Skeletal muscle cell (primary cell): ENCODE results near the gene TNIP3.
A peak's percentile ranks its signal among the peaks of the same experiment; 100 is the strongest.
"Not testable (repeated sequence)": the region's sequence is repeated elsewhere in the genome, so short reads cannot be mapped to it uniquely, and the experiment has no call there.

Experiments used
- DNase-seq: peaks from one replicate; pipeline ENCODE4 v3.0.0-alpha.2; 2010; ENCODE audit warnings: low read depth
- H3K4me3 ChIP-seq: 2 replicates; pipeline ENCODE4 v1.5.1; 2011; ENCODE audit warnings: low read depth, mild to moderate bottlenecking, control low read depth, low read length, moderate library complexity

TNIP3 gene

GRCh38 chr4:121181493-121181892, 17.4 kb upstream of the TNIP3 start:
- H3K4me3 ChIP-seq = no peak overlapping the region
- DNase-seq = no peak

- no peak overlapping the region for H3K4me3 ChIP-seq
- DNase-seq = no peak
These were observed 16.4 kb upstream of the TNIP3 start for GRCh38 chr4:121180558-121180957.

GRCh38 chr4:121177246-121178137, 13.4 kb upstream of the TNIP3 start:
- no peak overlapping the region for H3K4me3 ChIP-seq
- DNase-seq = no peak

- no peak overlapping the region for H3K4me3 ChIP-seq
- no peak for DNase-seq
These were observed 12.2 kb upstream of the TNIP3 start for GRCh38 chr4:121176082-121176934.

- not testable (repeated sequence) for H3K4me3 ChIP-seq, DNase-seq
These were observed 7.4 kb upstream of the TNIP3 start for GRCh38 chr4:121171477-121171876.

GRCh38 chr4:121168446-121169281, 4.5 kb upstream of the TNIP3 start:
- no peak for DNase-seq

GRCh38 chr4:121166976-121167375, 2.9 kb upstream of the TNIP3 start:
- H3K4me3 ChIP-seq = no peak overlapping the region
- no peak for DNase-seq

More at GRCh38 chr4:121168446-121169281, 4.5 kb upstream of the TNIP3 start:
- H3K4me3 ChIP-seq = no peak overlapping the region

GRCh38 chr4:121165206-121165605, 1.1 kb upstream of the TNIP3 start:
- H3K4me3 ChIP-seq = no peak overlapping the region
- DNase-seq = no peak

GRCh38 chr4:121156822-121157769, 7.0 kb downstream of the TNIP3 start:
- no peak for DNase-seq
- H3K4me3 ChIP-seq = peak overlapping the region; percentile 53

- DNase-seq = peak; percentile 73
- peak overlapping the region; percentile 53 for H3K4me3 ChIP-seq
These were observed 8.2 kb downstream of the TNIP3 start for GRCh38 chr4:121155893-121156292.

- H3K4me3 ChIP-seq = no peak overlapping the region
- no peak for DNase-seq
These were observed 10.0 kb downstream of the TNIP3 start for GRCh38 chr4:121154103-121154515.

- no peak overlapping the region for H3K4me3 ChIP-seq
- DNase-seq = no peak
These were observed 12.2 kb downstream of the TNIP3 start for GRCh38 chr4:121151942-121152341.

- no peak overlapping the region for H3K4me3 ChIP-seq
- DNase-seq = no peak
These were observed 13.6 kb downstream of the TNIP3 start for GRCh38 chr4:121150486-121150885.

- H3K4me3 ChIP-seq = no peak overlapping the region
- DNase-seq = no peak
These were observed 14.1 kb downstream of the TNIP3 start for GRCh38 chr4:121150003-121150402.

GRCh38 chr4:121148621-121149020, 15.5 kb downstream of the TNIP3 start:
- H3K4me3 ChIP-seq = no peak overlapping the region
- DNase-seq = no peak

- DNase-seq = no peak
- no peak overlapping the region for H3K4me3 ChIP-seq
These were observed 16.1 kb downstream of the TNIP3 start for GRCh38 chr4:121148000-121148399.

GRCh38 chr4:121146530-121146929, 17.6 kb downstream of the TNIP3 start:
- no peak overlapping the region for H3K4me3 ChIP-seq
- DNase-seq = no peak

- H3K4me3 ChIP-seq = no peak overlapping the region
- no peak for DNase-seq
These were observed 18.7 kb downstream of the TNIP3 start for GRCh38 chr4:121145430-121145829.
